Stimulated activated CD4-positive, alpha-beta T cell treated with anti-CD3 and anti-CD28 coated beads, Interleukin-15, amount 100 ng/mL, for 48 hours (primary cell): ENCODE data around the gene ABCA8.
"Not testable (repeated sequence)": the region's sequence is repeated elsewhere in the genome, so short reads cannot be mapped to it uniquely, and the experiment has no call there.

ENCODE experiments used
- DNase-seq, 2 donors: peaks; one replicate each; pipeline ENCODE4 v3.0.0-alpha.2; 2020; ENCODE audit warnings: low read depth in 2 of 2

Gene ABCA8

GRCh38 chr17:68943812-68944182, 11.4 kb downstream of the ABCA8 start:
- not testable (repeated sequence) for DNase-seq

DNA sequence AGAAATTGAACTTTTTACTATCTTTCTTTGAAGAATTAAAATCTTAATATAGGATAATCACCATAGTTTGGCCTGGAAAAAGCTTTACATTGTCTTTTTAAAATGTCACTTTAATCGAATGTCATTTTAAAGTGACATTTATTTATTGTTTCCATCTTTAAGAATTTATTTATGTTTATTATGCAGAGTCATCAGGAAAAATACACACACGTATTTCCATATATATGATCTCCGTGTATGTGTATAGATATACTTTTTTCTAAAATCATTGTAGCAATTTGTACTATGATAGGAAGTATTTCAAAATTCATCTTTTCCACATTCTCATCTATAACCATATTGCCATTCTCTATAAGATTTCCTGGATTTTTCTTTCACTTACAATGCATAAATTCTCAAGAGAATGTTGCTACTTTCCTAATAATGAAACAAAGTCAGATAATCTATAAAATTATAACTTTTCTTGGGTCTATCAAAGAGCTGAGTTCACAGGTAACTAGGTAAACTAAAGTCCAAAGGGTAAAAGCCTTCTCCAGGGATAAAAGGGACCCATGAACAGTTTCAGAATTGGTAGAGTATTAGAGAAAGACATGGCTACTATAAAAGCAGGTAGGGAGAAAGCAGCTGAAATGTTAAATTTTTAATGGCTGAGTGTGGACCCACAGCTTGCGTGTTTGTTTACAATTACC, 11.9 kb downstream of the ABCA8 start:
- DNase-seq, result no peak

GRCh38 chr17:68942389-68942788, 12.8 kb downstream of the ABCA8 start:
- DNase-seq, result no peak

- no peak for DNase-seq
These were observed 13.4 kb downstream of the ABCA8 start for GRCh38 chr17:68941761-68942160.

- no peak for DNase-seq
These were observed 16.0 kb downstream of the ABCA8 start for GRCh38 chr17:68939195-68939594.

DNA sequence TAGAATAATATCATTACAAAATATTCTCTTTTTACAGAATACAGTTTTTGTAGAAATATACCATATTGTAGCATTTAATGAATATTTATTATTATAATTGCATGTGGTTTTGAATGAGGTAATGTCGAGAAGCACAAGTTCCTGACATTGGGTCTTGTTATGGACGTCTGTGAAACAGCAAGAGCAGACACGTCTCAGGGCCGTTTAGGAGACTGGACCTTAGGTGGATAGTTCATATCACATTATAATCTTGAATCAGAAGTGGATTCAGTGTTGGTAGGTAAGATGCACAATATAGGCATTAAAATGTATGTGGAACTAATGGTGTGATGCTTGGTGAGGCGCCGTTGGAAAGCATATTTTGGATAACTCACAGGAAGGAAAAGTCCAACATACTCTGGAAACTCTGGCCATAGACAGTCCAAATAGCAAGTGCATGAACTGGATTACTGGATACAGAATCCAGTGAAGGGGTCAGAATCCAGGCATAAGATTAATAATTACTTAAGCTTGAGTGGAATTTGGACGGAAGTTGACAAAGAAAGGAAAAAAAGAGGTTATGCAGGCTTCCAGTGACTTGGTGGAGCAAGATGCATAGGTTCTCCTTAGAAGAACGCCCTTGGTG, 17.2 kb downstream of the ABCA8 start:
- no peak for DNase-seq

GRCh38 chr17:68927516-68927915, 27.7 kb downstream of the ABCA8 start:
- DNase-seq, result no peak

DNA sequence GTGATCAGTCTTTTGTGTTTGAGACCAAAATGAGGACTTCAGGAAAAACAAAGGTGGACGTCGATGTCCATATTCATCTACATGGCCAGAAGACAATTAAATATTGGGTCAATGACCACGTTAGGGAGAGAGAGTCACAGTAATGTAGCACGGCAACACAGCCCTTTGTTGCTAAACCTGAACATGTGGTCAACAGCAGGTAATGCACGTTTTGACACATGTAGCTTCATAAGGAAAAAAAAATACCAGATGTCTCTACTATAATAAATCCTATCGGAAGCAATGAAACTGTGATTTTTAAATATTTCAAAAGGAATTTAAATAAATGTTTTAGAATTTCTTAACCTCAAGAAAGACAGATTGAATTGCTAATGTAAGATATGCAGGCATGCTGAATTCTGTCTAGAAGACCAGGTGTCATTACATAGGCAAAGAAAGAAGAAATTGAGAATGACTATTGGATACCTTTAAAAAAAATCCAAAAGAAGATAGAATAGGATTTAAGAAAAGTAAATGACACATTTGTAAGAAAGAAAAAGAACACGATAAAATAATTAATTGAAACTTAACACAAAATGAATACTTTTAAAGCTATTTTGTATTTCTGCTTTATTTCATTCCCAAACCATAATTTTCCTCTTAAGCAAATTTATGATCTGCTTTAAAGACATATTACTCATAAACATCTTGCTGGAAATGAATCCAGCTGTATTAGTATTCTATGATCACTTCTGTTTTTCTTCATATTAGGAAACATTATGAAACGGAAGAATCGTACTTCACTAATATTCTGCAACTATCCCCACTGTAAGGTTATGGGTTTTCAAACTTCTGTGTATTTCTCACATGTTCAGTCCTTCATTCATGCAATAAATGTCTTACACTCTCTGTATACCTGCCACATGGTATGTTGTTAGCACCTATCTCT, 30.1 kb downstream of the ABCA8 start:
- DNase-seq, result no peak

GRCh38 chr17:68910789-68911431, 44.3 kb downstream of the ABCA8 start:
- no peak for DNase-seq

DNA sequence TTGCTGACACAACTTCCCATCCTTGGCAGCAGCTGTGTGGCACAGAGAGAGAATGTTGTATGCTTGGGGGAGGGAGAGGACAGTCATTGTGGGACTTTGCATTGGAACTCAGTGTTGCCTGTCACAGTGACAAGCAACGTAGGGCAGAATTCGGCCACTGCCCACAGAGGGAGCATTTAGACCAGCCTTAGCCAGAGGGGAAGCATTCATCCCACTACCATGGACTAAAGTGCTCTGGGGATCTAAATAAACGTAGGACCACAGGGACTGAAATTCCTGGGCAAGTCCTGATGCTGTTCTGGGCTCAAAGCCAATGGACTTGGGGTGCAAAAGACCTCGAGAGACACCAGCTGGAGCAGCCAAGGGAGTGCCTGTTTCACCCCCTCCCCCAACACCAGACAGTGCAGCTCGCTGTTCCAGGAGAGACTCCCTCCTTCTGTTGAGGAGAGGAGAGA, 44.9 kb downstream of the ABCA8 start:
- DNase-seq, result no peak

- no peak for DNase-seq
These were observed 46.1 kb downstream of the ABCA8 start for GRCh38 chr17:68909066-68909465.

DNA sequence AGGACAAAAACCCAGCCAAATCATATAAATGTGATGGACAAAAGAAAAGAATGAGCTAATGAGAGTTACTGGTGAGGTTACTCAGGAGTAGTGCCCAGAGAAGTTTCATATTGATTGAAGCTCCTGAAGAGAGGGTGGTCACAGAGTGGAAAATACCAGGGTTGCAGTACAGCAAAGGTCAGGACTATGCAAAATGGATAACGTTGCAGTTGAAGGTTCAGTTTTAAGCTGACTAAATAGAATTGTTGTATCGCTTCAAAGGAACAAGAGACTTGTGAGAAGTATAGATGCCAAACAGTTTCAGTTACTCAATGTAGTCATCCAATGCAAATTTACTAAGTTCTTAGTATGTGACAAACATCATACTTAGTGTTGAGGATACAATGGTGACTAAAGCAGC, 47.1 kb downstream of the ABCA8 start:
- DNase-seq, result no peak

DNA sequence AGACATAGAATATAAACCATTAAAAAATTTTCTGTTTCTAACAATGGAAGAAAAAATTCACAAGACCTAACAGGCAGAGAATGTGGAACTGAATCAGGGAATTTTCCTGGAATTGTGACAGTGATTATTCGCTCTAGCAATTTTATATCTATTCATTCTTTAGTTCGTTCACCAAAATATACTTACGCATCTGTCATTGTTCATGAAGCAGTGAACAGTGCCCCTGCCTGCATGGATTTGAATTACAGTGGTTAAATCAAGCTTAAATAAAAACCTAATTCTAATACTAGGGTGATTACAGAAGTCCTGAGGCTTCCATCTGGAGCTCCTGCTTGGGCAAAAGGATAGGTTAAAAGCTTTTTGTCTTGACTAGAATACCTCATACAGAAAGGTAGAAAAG, 48.6 kb downstream of the ABCA8 start:
- DNase-seq, result no peak

- DNase-seq, result no peak
These were observed 51.9 kb downstream of the ABCA8 start for GRCh38 chr17:68903286-68903685.

DNA sequence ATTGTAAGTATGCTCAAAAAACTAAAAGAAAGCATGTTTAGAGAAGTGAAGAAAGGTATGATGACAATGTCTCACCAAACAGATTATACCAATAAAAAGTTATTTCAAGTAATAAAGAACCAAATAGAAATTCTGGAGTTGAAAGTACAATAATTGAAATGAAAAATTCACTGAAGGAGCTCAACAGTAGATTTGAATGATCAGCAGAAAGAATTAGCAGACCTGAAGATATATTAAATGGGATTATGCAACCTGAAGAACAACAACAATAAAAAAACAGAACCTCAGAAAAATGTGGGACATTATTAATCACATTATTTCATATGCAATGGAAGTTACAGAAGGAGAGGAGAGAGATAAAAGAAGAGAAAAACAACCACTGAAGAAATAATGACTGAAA, 57.6 kb downstream of the ABCA8 start:
- no peak for DNase-seq

- no peak for DNase-seq
These were observed 62.5 kb downstream of the ABCA8 start for GRCh38 chr17:68892658-68893057.

DNA sequence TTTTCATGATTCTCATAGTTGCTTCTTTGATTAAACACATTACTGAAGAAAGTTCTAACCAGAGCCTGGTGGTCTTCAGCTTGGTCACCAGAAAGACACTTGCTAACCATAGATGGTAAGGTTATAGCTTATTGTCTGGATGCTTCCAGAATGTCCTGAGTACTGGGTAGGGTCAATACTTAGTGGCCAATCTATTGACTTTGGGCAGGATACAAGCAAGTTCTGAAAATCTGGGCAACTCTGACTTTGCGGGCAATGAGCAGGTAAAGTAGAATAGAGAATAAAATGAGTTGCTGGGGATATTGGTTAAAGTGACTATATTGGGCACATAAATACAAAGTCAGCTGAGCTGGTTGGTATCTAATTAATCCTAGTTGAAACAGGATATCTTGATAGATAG, 63.0 kb downstream of the ABCA8 start:
- no peak for DNase-seq

DNA sequence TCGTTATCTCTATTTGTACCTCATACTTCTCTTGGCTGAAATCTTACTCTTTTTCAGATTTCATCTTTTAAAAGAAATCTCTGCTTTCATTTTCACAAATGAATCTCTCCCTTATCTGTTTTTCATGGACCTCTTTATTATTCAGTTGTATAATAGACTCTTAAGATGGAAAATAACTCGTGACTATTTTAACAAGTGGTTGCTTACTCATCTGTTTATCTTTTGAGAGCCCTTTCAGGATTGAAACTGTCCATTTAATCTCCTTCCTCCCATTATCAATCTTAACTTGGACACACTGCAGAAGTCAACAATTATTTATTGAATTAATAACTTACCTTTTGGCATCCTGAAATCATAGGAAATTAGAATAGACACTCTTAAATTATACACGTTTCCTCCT, 68.8 kb downstream of the ABCA8 start:
- no peak for DNase-seq

DNA sequence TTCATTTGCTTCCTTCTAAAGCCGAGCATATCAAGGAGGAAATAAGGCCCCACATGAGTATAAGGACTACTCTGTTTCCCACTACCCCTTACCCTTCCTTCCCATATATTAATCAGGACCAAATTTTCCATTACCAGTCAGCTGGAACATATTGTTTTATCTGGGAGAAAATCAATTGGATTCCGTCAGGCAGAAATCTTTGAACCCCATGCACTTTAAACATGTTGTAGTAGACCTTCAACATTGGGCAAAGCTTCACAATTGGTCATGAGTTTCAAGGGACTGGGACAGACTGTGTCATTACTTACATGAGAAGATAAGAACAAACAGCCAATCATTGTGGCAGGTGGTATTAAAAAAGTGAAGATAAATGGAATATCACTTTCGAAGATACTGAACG, 70.3 kb downstream of the ABCA8 start:
- no peak for DNase-seq

DNA sequence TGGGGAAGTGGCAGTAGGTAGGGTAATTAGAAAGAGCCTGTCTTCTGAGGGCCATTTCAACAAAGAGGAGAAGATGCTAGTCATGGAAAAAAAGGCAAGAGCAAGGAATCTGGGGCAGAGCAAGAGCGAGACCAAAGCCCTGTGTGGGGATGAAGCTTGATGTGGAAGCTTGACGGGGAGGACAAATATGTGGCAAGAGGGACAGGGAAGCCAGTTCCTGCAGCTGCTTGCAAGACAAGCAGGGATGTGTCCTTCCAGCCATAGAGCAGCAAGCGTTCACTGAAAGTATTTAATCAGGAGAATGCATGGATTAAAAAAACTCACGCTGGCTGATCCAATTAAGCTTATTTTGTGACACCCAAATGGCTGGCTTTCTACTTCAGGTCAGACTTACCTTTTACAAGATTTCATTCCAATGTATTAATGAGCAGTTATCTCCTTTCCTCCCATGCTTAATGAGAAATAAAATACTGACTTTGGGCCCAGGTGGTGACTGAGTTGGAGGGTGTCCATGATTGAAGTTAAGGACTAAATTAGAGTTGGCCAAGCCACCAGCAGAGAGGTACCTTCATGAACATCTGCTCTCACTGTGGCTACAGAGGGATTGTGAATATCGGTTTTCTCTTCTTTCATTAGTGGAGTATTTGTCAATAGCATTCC, 76.8 kb downstream of the ABCA8 start:
- no peak for DNase-seq

DNA sequence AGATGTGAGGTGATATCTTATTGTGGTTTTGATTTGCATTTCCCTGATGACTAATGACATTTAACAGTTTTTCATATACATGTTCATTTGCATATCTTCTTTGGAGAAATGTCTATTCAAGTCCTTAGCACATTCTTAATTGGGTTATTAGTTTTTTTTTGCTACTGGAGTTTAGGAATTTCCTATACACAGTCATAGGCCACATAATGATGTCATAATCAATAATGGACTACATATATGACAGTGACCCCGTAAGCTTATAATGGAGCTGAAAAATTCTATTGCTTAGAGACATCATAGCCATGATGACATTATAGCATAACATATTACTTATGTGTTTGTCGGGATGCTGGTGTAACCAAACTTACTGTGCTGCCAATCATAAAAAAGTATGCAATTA, 83.7 kb downstream of the ABCA8 start:
- DNase-seq, result no peak

- no peak for DNase-seq
These were observed 84.2 kb downstream of the ABCA8 start for GRCh38 chr17:68870976-68871375.
